ENCODE data around the gene SCP2D1.

The SCP2D1 gene

GRCh38 chr20:18811904-18812303 is 1.7 kb upstream of the SCP2D1 start:
- Histone ChIP-seq H3K27me3 (ENCODE audit: insufficient read depth, low read length) (peaks cover 7% of the 10 kb centered on the region; the same call in 1 of the 2 replicates), H3K79me2 (ENCODE audit: control insufficient read depth, insufficient read depth, low read length, unreplicated experiment) (no peaks in the 10 kb centered on the region), H3K27ac (ENCODE audit: low read depth, low read length) (no peak overlapping the region)

GRCh38 chr20:18815194-18815942 is 1.8 kb downstream of the SCP2D1 start:
- H3K4me1 ChIP-seq (ENCODE audit: control insufficient read depth, insufficient read depth, low read length, unreplicated experiment): no peaks in the 10 kb centered on the region
- H2AFZ ChIP-seq (ENCODE audit: low read length, unreplicated experiment): no peak overlapping the region
- H3K27ac ChIP-seq (ENCODE audit: low read depth, low read length): no peak overlapping the region
- no peak overlapping the region for H3K4me3 ChIP-seq (ENCODE audit: low read depth, low read length)
- peaks cover 7% of the 10 kb centered on the region; the same call in 1 of the 2 replicates for H3K27me3 ChIP-seq (ENCODE audit: insufficient read depth, low read length)
- H3K79me2 ChIP-seq (ENCODE audit: control insufficient read depth, insufficient read depth, low read length, unreplicated experiment): no peaks in the 10 kb centered on the region
- H3K36me3 ChIP-seq (ENCODE audit: insufficient read depth, low read length): no peaks in the 10 kb centered on the region

More at GRCh38 chr20:18811904-18812303, 1.7 kb upstream of the SCP2D1 start:
- no peak overlapping the region for H3K4me3 ChIP-seq (ENCODE audit: low read depth, low read length)
- no peaks in the 10 kb centered on the region for H3K4me1 ChIP-seq (ENCODE audit: control insufficient read depth, insufficient read depth, low read length, unreplicated experiment)
- H2AFZ ChIP-seq (ENCODE audit: low read length, unreplicated experiment): no peak overlapping the region
- no peaks in the 10 kb centered on the region for H3K36me3 ChIP-seq (ENCODE audit: insufficient read depth, low read length)

- Histone ChIP-seq H3K27ac (ENCODE audit: low read depth, low read length) (no peak overlapping the region), H3K36me3 (ENCODE audit: insufficient read depth, low read length) (no peaks in the 10 kb centered on the region), H3K4me3 (ENCODE audit: low read depth, low read length) (no peak overlapping the region), H3K27me3 (ENCODE audit: insufficient read depth, low read length) (no peaks in the 10 kb centered on the region), H3K79me2 (ENCODE audit: control insufficient read depth, insufficient read depth, low read length, unreplicated experiment) (no peaks in the 10 kb centered on the region), H2AFZ (ENCODE audit: low read length, unreplicated experiment) (no peak overlapping the region), H3K4me1 (ENCODE audit: control insufficient read depth, insufficient read depth, low read length, unreplicated experiment) (no peaks in the 10 kb centered on the region)
Observed at GRCh38 chr20:18822832-18823231, 9.2 kb downstream of the SCP2D1 start.

DNA sequence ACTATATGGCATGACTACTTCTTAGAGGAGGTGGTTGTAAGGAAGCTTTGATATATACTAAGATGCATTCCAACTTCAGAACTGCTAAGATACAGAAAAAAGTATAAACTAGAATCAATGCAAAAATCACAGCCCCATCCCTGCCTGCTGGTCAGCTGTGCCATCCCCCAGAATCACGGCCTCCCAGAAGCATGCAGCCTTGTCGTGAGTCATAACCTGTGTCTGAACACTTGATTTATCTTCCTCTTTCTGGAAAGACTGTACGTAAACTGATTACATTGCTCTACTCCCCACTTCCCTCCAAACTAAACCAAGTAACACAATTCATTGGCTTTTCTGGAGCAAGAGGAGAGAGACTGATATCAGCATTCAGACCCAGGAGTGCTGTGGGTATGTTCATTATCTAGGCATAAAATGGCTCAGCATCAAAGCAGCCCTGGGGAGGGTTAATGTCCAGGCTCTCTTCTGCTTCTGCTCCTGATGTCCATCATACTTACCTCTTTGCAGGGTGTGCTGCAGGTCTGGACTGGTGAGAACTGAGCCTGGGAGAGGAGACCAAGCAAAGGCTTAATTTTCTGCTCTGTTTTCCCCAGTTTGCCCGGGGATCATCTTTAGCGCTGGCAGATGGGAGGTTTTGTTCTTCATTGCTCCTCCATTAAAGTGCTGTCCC is 18.4 kb downstream of the SCP2D1 start:
- no peak overlapping the region for H2AFZ ChIP-seq (ENCODE audit: low read length, unreplicated experiment)

GRCh38 chr20:18832546-18833200 is 19.1 kb downstream of the SCP2D1 start:
- no peaks in the 10 kb centered on the region for H3K36me3 ChIP-seq (ENCODE audit: insufficient read depth, low read length)
- no peak overlapping the region for H2AFZ ChIP-seq (ENCODE audit: low read length, unreplicated experiment)
- H3K4me1 ChIP-seq (ENCODE audit: control insufficient read depth, insufficient read depth, low read length, unreplicated experiment): no peaks in the 10 kb centered on the region
- H3K79me2 ChIP-seq (ENCODE audit: control insufficient read depth, insufficient read depth, low read length, unreplicated experiment): no peaks in the 10 kb centered on the region
- H3K27ac ChIP-seq (ENCODE audit: low read depth, low read length): no peak overlapping the region
- no peaks in the 10 kb centered on the region for H3K27me3 ChIP-seq (ENCODE audit: insufficient read depth, low read length)
- no peak overlapping the region for H3K4me3 ChIP-seq (ENCODE audit: low read depth, low read length)

More for the DNA sequence above, 18.4 kb downstream of the SCP2D1 start:
- no peaks in the 10 kb centered on the region for H3K4me1 ChIP-seq (ENCODE audit: control insufficient read depth, insufficient read depth, low read length, unreplicated experiment)
- no peaks in the 10 kb centered on the region for H3K79me2 ChIP-seq (ENCODE audit: control insufficient read depth, insufficient read depth, low read length, unreplicated experiment)
- no peak overlapping the region for H3K4me3 ChIP-seq (ENCODE audit: low read depth, low read length)
- no peaks in the 10 kb centered on the region for H3K27me3 ChIP-seq (ENCODE audit: insufficient read depth, low read length)
- H3K27ac ChIP-seq (ENCODE audit: low read depth, low read length): no peak overlapping the region
- H3K36me3 ChIP-seq (ENCODE audit: insufficient read depth, low read length): no peaks in the 10 kb centered on the region

- H3K36me3 ChIP-seq (ENCODE audit: insufficient read depth, low read length): no peaks in the 10 kb centered on the region
- H3K4me3 ChIP-seq (ENCODE audit: low read depth, low read length): no peak overlapping the region
- H3K27me3 ChIP-seq (ENCODE audit: insufficient read depth, low read length): no peaks in the 10 kb centered on the region
- H2AFZ ChIP-seq (ENCODE audit: low read length, unreplicated experiment): no peak overlapping the region
- H3K4me1 ChIP-seq (ENCODE audit: control insufficient read depth, insufficient read depth, low read length, unreplicated experiment): no peaks in the 10 kb centered on the region
- no peak overlapping the region for H3K27ac ChIP-seq (ENCODE audit: low read depth, low read length)
- H3K79me2 ChIP-seq (ENCODE audit: control insufficient read depth, insufficient read depth, low read length, unreplicated experiment): no peaks in the 10 kb centered on the region
Observed at GRCh38 chr20:18835466-18836256, 22.1 kb downstream of the SCP2D1 start.

DNA sequence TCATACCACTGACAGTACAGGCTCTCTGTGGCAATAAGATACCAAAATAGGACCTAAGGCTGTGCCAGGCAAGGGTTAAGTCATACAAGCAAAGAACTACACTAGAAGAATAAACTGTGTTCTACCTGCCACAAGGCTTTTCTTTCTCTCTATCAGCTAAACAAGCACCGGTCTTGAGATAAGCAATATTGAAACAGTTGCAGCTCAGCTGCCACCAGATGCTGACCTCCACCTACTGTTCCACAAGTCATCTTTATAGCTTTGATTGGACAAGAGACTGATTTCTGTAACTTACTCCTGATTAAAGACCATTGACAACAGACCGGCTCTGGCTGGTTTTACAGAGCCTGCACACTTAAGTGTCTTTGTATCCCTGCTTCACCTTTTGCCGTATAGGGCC is 24.1 kb downstream of the SCP2D1 start:
- H3K4me3 ChIP-seq (ENCODE audit: low read depth, low read length): no peak overlapping the region
- no peaks in the 10 kb centered on the region for H3K27me3 ChIP-seq (ENCODE audit: insufficient read depth, low read length)
- H3K36me3 ChIP-seq (ENCODE audit: insufficient read depth, low read length): no peaks in the 10 kb centered on the region

GRCh38 chr20:18839507-18840247 is 26.1 kb downstream of the SCP2D1 start:
- Histone ChIP-seq H2AFZ (ENCODE audit: low read length, unreplicated experiment) (no peak overlapping the region), H3K4me3 (ENCODE audit: low read depth, low read length) (no peak overlapping the region), H3K27ac (ENCODE audit: low read depth, low read length) (no peak overlapping the region), H3K27me3 (ENCODE audit: insufficient read depth, low read length) (no peaks in the 10 kb centered on the region), H3K36me3 (ENCODE audit: insufficient read depth, low read length) (no peaks in the 10 kb centered on the region), H3K4me1 (ENCODE audit: control insufficient read depth, insufficient read depth, low read length, unreplicated experiment) (no peaks in the 10 kb centered on the region), H3K79me2 (ENCODE audit: control insufficient read depth, insufficient read depth, low read length, unreplicated experiment) (no peaks in the 10 kb centered on the region)

More for the DNA sequence above, 24.1 kb downstream of the SCP2D1 start:
- Histone ChIP-seq H3K79me2 (ENCODE audit: control insufficient read depth, insufficient read depth, low read length, unreplicated experiment) (no peaks in the 10 kb centered on the region), H3K4me1 (ENCODE audit: control insufficient read depth, insufficient read depth, low read length, unreplicated experiment) (no peaks in the 10 kb centered on the region), H2AFZ (ENCODE audit: low read length, unreplicated experiment) (no peak overlapping the region), H3K27ac (ENCODE audit: low read depth, low read length) (no peak overlapping the region)

GRCh38 chr20:18840248-18840645 is 26.7 kb downstream of the SCP2D1 start:
- Histone ChIP-seq H3K27ac (ENCODE audit: low read depth, low read length) (no peak overlapping the region), H3K79me2 (ENCODE audit: control insufficient read depth, insufficient read depth, low read length, unreplicated experiment) (no peaks in the 10 kb centered on the region), H3K4me1 (ENCODE audit: control insufficient read depth, insufficient read depth, low read length, unreplicated experiment) (no peaks in the 10 kb centered on the region), H3K27me3 (ENCODE audit: insufficient read depth, low read length) (no peaks in the 10 kb centered on the region), H3K36me3 (ENCODE audit: insufficient read depth, low read length) (no peaks in the 10 kb centered on the region), H2AFZ (ENCODE audit: low read length, unreplicated experiment) (no peak overlapping the region), H3K4me3 (ENCODE audit: low read depth, low read length) (no peak overlapping the region)

DNA sequence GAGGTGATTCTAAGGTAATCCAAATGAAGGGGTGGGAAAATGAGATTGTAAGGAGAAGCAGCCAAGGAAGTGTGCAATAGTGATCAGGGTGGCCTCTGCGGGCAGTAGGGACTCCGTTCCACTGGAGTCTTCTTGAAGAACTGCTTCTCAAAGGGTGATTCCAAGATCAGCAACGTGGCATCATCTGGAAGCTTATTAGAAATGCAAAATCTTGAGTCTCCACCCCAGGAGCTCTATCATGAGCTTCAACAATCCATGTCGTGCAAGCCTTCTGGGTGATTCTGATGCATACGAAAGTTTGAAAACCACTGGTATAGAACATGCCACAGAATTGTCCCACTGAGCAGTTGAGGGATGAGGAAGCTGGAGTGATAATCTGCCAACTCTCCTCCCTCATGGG is 31.4 kb downstream of the SCP2D1 start:
- Histone ChIP-seq H3K4me1 (ENCODE audit: control insufficient read depth, insufficient read depth, low read length, unreplicated experiment) (no peaks in the 10 kb centered on the region), H2AFZ (ENCODE audit: low read length, unreplicated experiment) (no peak overlapping the region)

More for the DNA sequence above, 31.4 kb downstream of the SCP2D1 start:
- Histone ChIP-seq H3K79me2 (ENCODE audit: control insufficient read depth, insufficient read depth, low read length, unreplicated experiment) (no peaks in the 10 kb centered on the region), H3K27ac (ENCODE audit: low read depth, low read length) (no peak overlapping the region), H3K4me3 (ENCODE audit: low read depth, low read length) (no peak overlapping the region), H3K36me3 (ENCODE audit: insufficient read depth, low read length) (no peaks in the 10 kb centered on the region), H3K27me3 (ENCODE audit: insufficient read depth, low read length) (no peaks in the 10 kb centered on the region)
